Activated T-cell treated with anti-CD3 and anti-CD28 coated beads, Interleukin-2, amount 50 U/mL, for 48 hours (primary cell): ENCODE data around the gene SUPT6H.

Experiments
- DNase-seq, 2 experiments: peaks; one replicate each; pipeline ENCODE4 v3.0.0-alpha.2; 2020

Gene SUPT6H

GRCh38 chr17:28702752-28703150, 40.7 kb downstream of the SUPT6H start:
- no peak for DNase-seq

- DNase-seq, result no peak
Measured at GRCh38 chr17:28703552-28704218, 41.7 kb downstream of the SUPT6H start.

DNA sequence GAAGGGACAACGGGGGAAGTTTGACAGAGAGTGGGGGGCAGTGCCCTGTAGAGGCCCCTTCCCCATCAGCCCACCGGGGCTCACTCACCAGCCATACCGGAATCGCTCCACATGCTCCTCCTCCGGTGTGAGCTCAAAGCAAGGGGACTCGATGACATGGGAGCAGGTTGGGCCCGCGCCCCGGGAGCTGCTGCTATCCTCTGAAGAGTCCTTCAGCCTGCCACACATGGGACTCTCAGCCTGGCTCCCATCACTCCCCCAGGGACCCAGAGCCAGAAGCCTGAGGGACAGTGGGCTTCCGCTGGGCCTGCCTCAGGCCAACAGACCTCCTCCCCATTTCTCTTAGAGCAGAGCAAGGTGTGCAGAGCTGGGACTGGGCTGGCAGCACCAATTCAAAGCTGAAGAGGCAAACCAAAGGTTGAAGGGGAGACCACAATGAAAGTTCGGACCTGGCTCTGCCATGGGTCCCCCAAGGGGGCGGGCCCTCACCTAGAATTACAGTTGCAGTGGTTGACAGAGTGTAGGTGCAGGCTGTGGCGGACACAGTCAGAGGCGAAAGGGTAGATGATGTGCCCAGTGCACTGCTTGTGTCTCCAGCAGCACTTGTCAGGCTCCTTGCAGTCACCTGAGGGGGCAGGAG, 42.3 kb downstream of the SUPT6H start:
- no peak for DNase-seq

DNA sequence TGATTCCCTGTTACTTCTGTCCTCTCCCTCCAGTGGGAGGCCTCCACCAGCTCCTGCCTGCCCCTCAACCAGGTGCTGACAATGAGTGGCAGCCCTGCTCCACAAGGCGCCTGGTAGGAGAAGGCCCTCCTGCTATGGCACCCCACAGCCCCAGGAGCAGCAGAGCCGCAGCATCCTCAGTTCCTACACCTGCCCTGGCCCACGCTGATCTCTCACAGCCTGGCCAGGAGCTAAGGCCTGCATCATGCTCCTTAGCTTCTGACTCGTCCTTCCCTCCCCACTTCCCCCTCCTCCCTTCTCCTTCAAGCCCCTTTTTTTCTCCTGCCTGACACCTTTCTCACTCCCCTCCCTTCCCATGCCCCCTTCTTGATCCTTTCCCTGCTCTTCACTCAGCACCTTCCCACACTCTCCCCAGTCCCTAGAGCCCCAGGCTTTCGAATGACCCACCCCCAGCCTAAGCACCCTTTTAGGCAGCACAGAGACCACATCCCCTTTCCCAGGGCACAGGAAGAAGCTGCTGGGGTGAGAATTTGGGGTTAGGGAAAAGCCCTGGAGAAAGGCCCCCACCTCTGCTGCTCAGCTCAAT, 43.2 kb downstream of the SUPT6H start:
- no peak for DNase-seq

DNA sequence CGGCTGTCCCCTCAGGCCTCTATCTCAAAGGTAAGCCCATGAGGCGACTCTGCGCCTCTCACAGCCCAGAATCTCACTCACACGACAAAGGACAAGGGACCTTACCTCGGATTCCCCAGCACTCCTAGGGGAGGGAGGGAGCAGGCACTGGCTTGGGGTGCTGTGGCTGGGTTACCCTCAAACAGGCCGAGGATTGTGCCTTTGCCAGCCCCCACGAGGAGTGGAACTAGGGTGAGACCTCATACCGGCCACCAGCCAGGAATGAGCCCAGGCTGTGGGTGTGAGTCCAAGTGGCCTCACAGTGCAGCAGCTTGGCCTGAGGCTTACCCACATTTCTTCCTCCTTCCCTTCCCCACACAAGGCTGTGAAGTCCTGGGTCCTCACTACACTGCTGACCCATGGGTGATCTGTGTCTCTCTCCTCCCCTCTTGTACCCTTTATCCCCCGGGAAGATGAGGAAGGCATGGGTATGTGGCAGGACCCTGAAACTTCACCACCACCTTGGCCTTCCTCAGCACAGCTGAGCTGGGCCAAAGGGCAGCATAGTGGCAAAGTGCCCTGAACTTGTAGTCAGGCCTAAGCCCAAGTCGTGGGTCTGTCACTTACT, 43.8 kb downstream of the SUPT6H start:
- DNase-seq, result no peak

DNA sequence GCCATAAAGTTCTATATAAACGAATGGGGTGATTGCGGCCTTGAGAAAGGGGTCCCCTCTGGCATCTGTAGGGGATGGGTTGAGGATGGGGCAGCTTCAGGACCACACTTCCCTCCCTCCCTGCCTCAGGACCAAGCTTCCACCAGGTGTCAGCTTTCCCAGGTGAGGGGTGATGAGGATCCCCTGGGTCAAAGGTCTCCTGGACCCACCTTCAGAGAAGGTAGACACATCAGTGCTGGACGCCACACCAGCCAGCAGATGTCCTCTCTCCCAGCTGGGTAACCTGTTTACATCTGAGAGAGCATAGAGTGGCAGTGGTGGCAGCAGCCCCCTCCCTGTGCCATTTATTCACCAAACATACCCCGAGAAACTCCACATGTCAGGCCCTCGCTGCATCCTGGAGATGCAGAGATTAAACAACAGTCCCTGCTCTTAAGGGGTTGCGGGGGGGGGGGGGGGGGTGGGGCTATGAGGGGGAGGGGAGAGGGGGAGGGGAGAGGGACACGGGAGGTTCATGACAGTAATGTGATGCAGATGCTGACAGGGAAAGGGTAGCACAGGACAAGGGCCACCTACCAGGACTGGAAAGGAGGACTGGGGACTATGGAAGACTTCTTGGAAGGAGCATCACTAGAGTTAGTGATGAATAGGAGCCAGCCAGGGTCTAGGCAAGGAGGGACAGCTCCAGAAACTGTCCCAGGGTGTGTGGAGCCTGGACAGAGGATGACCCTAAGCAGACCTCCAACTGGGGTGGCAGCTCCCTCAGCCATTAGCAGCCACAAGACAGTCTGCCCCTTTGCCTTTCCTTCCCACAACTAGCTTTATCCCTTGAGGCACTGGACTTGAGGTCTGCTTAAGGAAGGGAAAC, 44.7 kb downstream of the SUPT6H start:
- no peak for DNase-seq

GRCh38 chr17:28707339-28707720, 45.3 kb downstream of the SUPT6H start:
- DNase-seq, result no peak

DNA sequence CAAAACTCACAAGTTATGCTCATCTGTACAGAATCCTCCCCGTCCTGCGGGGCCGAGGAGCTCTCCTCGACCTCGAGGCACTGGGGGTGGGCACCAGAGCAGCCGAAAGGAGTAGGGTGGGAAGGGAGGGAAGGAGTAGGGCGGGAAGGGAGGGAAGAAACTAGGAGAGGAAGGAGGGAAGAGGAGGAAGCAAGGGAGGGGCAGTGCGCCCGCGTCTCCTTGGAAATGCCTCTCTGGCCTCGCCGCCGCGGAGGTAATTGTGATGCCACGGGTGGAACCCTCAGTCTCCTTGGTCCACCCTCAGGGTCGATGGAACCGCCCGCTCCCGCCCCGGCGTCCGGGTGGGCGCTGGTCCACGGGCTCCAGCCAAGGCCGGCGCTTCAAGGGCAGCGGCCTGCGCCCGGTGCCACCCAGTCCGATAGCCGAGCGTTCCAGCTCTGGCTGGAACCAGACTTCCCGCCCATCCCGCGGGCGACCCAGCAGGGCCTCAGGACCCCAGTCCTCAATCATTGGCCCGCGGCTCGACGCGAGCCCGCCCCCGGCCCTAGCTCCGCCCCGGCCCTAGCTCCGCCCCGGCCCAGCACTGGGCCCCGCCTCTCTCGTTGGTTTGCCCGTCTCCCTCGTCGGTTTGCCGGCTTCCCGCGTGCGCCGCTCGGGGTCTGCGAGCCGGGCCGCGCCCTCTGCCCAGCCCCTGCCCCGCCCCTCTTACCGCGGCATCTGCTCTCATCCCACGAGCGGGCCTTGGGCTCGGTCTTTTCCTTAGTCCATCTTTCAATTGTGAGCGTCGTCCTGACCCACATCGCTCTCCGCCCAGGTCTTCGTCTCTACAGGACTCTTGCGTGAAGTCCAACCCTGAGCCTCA, 49.1 kb downstream of the SUPT6H start:
- peak; percentile 92 to 96 for DNase-seq

DNA sequence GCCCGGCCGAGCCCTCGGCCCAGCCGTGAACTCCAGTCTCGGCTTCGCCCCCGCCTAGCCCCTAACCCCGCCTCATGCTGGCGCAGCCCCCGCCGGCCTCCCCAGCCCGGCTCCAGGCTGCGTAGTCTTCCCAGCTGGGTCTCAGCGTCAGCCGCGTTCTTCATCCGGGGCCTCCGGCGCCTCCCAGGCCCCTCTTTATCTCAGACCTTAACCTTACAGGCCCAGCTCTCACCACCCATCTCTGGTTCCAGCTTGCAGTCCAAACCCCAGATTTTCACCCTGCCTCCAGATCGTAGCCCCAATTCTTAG, 49.7 kb downstream of the SUPT6H start, which contains the start of gene PROCA1:
TSS of gene PROCA1 (minus strand) at position 166 of the 309 bp plus-strand sequence. CDS start 228 bp downstream, outside the sequence.
- no peak for DNase-seq

DNA sequence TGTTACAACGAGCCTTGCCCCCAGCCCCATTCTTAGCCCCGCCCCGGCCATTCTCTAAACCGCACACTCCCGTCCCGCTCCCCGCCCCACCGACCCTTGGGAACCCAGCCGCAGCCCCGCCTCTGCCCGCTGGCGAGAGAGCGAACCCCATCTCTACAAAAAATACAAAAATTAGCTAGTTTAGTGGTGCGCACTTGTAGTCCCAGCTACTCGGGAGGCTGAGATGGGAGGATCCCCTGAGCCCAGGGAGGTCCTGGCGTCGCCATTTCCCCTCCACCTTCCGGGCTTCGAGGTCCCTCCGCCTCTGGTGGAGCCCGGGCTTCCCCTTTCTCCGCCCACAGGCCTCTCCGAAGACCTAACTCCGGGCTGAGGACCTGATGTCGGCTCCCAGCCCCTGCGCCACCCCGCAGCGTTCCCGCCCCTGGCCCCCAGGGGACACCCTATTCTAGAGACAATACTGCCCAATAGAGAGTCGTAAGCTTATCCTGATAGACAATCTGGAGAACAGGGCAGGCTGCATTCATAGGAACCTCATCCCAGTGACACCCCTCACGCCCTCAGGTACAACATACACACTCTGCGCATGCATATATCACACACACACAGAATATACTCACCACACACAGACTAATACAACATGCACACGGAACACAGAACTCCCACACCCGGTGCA, 50.2 kb downstream of the SUPT6H start:
- peak; percentile 79 to 82 for DNase-seq

DNA sequence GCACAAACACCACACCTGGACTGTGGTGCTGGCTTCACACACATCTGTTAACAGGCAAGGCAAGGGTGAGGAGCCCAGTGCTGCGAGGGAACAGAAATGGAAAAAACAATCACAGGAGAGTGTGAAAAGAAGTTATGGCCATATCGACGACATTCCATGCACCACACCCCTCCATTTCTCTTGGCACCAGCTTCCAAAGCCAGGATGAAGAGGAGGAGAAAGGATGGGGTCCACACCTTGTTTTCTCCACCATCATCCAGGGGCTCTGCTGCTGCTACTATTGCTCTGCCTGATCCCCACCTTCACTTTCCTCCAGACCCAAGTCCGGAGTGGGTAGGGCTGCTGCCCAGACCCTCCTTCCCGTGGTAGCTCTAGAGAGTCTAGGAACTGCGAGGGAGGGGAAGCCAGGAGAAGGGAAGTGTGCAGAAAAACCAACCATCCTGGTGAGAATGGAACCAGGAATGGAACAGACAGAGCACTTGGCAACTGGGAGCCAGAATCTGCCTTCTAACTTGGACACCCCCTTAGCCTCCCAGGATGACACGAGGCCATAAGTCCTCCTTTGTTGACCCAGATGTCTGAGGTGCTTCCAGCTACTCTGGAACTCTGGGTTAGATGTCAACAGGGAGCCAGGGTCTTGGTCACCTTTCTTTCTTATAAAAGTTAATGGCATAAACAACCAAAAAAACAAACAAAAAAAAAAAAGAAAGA, 50.9 kb downstream of the SUPT6H start:
- DNase-seq, result no peak

DNA sequence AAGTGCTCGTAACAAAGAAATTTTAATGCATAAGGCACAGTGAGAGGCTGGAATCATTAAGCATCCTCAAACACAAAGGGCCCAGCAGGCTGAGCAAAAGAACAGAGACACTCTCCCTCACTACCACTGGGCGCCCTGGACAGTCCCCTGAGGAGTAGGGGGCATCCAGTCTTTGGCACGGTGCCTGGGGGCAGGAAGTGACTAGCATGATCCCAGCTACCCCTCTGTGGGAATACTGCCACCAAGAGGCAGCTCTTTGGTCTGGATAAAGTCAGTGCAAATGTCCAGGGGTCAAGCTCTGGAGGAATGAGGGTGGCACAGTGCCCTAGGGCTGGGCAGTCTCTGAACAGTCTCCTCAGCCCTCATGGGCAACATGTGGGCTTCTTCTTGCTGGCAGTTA, 52.3 kb downstream of the SUPT6H start:
- DNase-seq, result no peak

DNA sequence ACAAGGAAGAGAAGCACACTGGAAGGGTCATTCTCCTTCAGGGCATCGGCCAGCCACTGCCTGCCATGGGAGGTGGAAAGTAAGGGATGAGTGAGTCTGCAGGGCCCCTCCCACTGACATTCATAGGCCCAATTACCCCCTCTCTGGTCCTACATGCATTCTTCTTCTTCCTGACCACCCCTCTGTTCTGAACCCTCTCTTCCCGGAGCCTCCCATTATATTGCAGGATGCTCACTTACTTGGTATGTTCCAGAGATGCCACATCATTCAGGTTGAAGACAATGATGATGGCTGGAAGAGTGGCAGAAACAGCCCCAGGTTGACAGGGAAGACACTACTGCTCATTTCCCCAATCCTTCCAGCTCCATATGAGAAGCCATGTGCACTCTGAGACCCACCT, 53.2 kb downstream of the SUPT6H start:
- DNase-seq, result no peak

- no peak for DNase-seq
Measured at GRCh38 chr17:28716740-28717577, 55.0 kb downstream of the SUPT6H start.

- no peak for DNase-seq
Measured at GRCh38 chr17:28717578-28718332, 55.8 kb downstream of the SUPT6H start, which contains the start of gene RAB34. RAB34 (minus strand) TSS chr17:28717868; CDS start chr17:28717266, 602 bp downstream.

- DNase-seq, result no peak
Measured at GRCh38 chr17:28718333-28719020, 56.5 kb downstream of the SUPT6H start.

GRCh38 chr17:28719021-28719433, 57.0 kb downstream of the SUPT6H start:
- no peak for DNase-seq
